Esophagus (tissue), 2 donors: Measurements from ENCODE around the gene TBL2. TPM values are rescaled to one million over a fixed set of nuclear protein-coding genes. Genes with fewer than 3 reads are reported as not detected.
"Not testable (repeated sequence)": the region's sequence is repeated elsewhere in the genome, so short reads cannot be mapped to it uniquely, and the experiment has no call there.

Experiments used
- H3K27ac ChIP-seq, 2 donors: one replicate each; pipeline ENCODE4 v1.5.1; 2013; ENCODE audit warnings: low read depth in 2 of 2, mild to moderate bottlenecking in 2 of 2, inconsistent platforms in 1 of 2, low read length in 1 of 2, moderate library complexity in 1 of 2
- H3K27me3 ChIP-seq, 2 donors: one replicate each; pipeline ENCODE4 v1.6.1; 2013; ENCODE audit warnings: low read length in 2 of 2, control low read depth in 1 of 2, mild to moderate bottlenecking in 1 of 2; ENCODE audit not compliant: insufficient read depth in 2 of 2, control insufficient read depth in 1 of 2
- H3K36me3 ChIP-seq, 2 donors: one replicate each; pipeline ENCODE4 v1.6.1; 2013; ENCODE audit warnings: low read length in 1 of 2; ENCODE audit not compliant: control insufficient read depth in 2 of 2, insufficient read depth in 2 of 2
- H3K4me1 ChIP-seq, 2 donors: one replicate each; pipeline ENCODE4 v1.6.1; 2013; ENCODE audit warnings: low read length in 1 of 2; ENCODE audit not compliant: control insufficient read depth in 2 of 2, insufficient read depth in 2 of 2
- H3K4me3 ChIP-seq, 2 donors: one replicate each; pipeline ENCODE4 v1.5.1; 2013; ENCODE audit warnings: low read length in 2 of 2, mild to moderate bottlenecking in 2 of 2, low read depth in 1 of 2, moderate library complexity in 1 of 2
- H3K9me3 ChIP-seq, 2 donors: one replicate each; pipeline ENCODE4 v1.6.1; 2013; ENCODE audit warnings: mild to moderate bottlenecking in 2 of 2, low read depth in 1 of 2, low read length in 1 of 2, moderate library complexity in 1 of 2; ENCODE audit not compliant: control insufficient read depth in 2 of 2, insufficient read depth in 1 of 2
- WGBS, 2 donors: extraction: QIAGEN DNeasy Blood & Tissue Kit; methylation state at CpG; one replicate each; pipeline ENCODE4 v1.1.7; 2013; 5-methylcytosine and 5-hydroxymethylcytosine counted together
- polyA plus RNA-seq, 2 donors: library from polyadenylated mRNA; stranded (reverse); fragments of 200-250 nt; gene quantifications; one replicate each; pipeline ENCODE4 v1.2.3, GENCODE V29; 2013
- donor health status: healthy with polysubstance abuse.
- donor health status: Bipolar disorder and iron deficiency.

The TBL2 gene
- polyA plus RNA-seq, 2 donors, result 7.6 to 13.7 TPM

DNA sequence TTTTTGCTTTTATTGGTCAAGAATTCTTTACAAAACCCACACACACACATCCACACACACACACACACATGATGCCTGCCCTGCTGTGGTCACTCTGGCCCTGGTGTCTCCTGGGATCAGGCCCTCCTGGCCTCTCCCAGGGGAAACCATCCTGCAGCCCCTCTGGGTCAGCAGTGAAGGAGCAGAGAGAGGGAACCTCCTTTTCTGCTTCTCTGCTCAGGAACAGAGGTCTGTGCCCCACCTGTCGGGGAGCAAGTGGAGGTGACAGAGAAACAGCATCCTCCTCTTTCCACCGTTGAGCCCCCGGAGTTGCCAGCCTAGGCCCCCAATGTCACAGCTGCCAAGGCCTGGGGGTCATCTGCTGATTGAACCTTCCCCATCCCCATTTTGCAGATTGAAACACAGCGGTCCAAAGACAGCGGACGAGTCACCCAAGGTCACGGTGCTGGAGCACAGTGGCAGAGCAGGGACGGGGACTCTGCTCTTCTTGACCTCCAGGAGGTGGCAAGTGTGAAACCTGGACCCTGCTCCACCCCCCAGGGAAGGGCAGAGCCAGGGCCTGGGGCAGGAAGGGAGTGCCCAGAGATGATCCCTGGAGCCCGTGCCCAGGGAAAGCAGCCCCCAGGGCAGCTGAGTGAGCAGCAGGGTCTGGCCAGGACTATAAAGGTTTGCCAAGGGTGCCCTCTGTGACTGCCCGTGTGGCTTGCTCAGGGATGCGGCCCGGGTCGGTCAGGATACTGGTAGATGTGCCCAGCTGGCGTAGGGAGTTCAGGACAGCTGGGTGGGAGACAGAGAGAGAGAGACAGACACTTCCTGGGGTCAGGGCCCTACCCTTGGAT lies 15.0 kb upstream of the TBL2 start:
- 71 to 72% methylated on average over 14 of the region's 14 CpGs for WGBS, 2 donors
- H3K4me1 ChIP-seq, result no peaks in the 10 kb centered on the region
- H3K36me3 ChIP-seq, result no peaks in the 10 kb centered on the region
- H3K27me3 ChIP-seq, result no peaks in the 10 kb centered on the region
- H3K27ac ChIP-seq, result no peak overlapping the region
- H3K4me3 ChIP-seq, result no peak overlapping the region
- H3K9me3 ChIP-seq, result no peaks in the 10 kb centered on the region

GRCh38 chr7:73586911-73587310 lies 8.5 kb upstream of the TBL2 start:
- no peak overlapping the region for H3K27ac ChIP-seq
- no peaks in the 10 kb centered on the region for H3K36me3 ChIP-seq
- peaks cover 3 to 4% of the 10 kb centered on the region in 2 donors for H3K4me1 ChIP-seq
- no peak overlapping the region for H3K4me3 ChIP-seq
- WGBS, 2 donors, result 95% methylated on average over 12 of the region's 12 CpGs
- no peaks in the 10 kb centered on the region for H3K27me3 ChIP-seq
- H3K9me3 ChIP-seq, result no peaks in the 10 kb centered on the region

DNA sequence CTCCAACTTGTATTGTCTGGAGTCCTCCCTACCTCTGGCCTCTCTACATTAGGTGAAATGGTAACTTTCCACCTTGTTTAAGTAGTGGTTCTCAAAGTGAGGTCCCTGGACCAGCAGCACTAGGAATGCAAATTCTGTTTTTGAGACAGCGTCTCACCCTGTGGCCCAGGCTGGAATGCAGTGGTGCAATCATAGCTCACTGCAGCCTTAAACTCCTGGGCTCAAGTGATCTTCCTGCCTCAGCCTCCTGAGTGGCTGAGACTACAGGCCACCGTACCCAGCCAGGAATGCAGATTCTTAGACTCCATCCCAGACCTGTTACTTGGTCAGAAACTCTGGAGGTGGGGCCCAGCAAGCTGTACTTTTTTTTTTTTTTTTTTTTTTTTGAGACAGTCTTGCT lies 6.8 kb upstream of the TBL2 start:
- no peaks in the 10 kb centered on the region for H3K9me3 ChIP-seq
- no peak overlapping the region for H3K4me3 ChIP-seq
- peaks cover 3 to 4% of the 10 kb centered on the region in 2 donors for H3K4me1 ChIP-seq
- no peak overlapping the region for H3K27ac ChIP-seq
- WGBS, 2 donors, result 76 to 81% methylated on average over 2 of the region's 2 CpGs
- H3K27me3 ChIP-seq, result no peaks in the 10 kb centered on the region
- no peaks in the 10 kb centered on the region for H3K36me3 ChIP-seq

DNA sequence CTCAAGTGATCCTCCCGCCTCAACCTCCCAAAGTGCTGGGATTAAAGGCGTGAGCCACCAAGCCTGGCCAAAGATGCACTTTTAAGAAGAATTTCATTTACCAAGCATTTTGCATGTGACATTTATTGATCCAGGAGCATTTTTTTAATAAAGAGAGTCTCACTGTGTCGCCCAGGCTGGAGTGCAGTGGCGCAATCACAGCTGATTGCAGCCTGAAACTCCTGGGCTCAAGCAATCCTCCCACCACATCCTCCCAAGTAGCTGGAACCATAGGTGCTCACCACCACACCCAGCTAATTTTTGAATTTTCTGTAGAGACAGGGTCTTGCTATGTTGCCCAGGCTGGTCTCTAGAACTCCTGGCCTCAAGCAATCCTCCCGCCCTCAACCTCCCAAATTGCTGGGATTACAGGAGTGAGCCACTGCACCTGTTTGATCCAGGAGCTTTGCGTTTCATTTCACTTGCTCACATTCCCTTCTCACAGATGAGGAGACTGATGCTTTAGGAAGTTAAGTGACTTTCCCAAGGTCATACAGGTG lies 4.4 kb upstream of the TBL2 start:
- no peaks in the 10 kb centered on the region for H3K9me3 ChIP-seq
- H3K27me3 ChIP-seq, result no peaks in the 10 kb centered on the region
- no peak overlapping the region for H3K27ac ChIP-seq
- no peak overlapping the region for H3K4me3 ChIP-seq
- H3K36me3 ChIP-seq, result no peaks in the 10 kb centered on the region
- WGBS, 2 donors, result 86 to 93% methylated on average over 6 of the region's 6 CpGs
- H3K4me1 ChIP-seq, result peaks cover 1 to 3% of the 10 kb centered on the region in 2 donors

DNA sequence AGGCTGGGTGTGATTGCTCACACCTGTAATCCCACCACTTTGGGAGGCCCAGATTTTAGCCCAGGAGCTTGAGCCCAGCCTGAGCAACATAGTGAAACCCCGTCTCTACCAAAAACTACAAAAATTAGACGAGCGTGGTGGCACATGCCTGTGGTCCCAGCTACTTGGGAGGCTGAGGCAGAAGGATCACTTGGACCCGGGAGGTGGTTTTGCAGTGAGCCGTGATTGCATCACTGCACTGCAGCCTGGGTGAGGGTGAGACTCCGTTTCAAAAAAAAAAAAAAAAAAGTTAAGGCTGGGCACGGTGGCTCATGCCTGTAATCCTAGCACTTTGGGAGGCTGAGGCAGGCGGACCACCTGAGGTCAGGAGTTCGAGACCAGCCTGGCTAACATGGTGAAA lies 2.6 kb upstream of the TBL2 start:
- H3K36me3 ChIP-seq, H3K9me3 ChIP-seq, H3K4me1 ChIP-seq, H3K27me3 ChIP-seq, H3K27ac ChIP-seq, H3K4me3 ChIP-seq: not testable (repeated sequence)
- 85% methylated on average over 9 of the region's 9 CpGs for WGBS, 2 donors

- WGBS, 2 donors, result 10 to 14% methylated on average over 32 of the region's 32 CpGs
- Histone ChIP-seq H3K27me3 (no peaks in the 10 kb centered on the region), H3K4me3 (peak overlapping the region; percentile 81 to 82), H3K4me1 (peaks cover 0 to 3% of the 10 kb centered on the region in 2 donors), H3K36me3 (peaks cover 14 to 16% of the 10 kb centered on the region in 2 donors), H3K27ac (peak overlapping the region; percentile 89 to 92), H3K9me3 (no peaks in the 10 kb centered on the region)
Observed at GRCh38 chr7:73577627-73578341, 595 bp downstream of the TBL2 start.

DNA sequence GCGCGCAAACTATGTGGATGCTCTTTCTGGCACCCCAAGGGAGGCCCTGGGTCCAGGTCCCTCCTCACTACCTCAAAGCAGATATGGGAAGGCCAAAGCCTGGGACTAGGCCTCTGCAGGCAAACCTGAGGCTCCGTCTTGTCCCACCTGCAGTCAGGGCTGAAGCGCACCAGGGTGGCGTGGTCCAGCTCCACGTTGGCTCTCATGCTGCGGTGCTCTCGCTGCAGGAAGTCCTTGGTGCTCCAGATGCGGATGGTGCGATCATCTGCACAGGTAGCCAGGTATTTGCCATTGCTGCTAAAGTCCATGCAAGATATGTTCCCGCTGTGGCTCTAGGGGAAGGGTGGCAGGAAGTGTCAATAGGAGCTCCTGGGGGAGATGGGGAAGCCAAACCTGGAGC lies 4.6 kb downstream of the TBL2 start:
- WGBS, 2 donors, result 97% methylated on average over 11 of the region's 11 CpGs
- Histone ChIP-seq H3K4me1 (peaks cover 0 to 3% of the 10 kb centered on the region in 2 donors), H3K4me3 (no peak overlapping the region), H3K27ac (no peak overlapping the region), H3K9me3 (no peaks in the 10 kb centered on the region), H3K36me3 (peaks cover 32 to 33% of the 10 kb centered on the region in 2 donors), H3K27me3 (no peaks in the 10 kb centered on the region)

- Histone ChIP-seq H3K27ac (no peak overlapping the region), H3K27me3 (no peaks in the 10 kb centered on the region), H3K9me3 (no peaks in the 10 kb centered on the region), H3K36me3 (peaks cover 32 to 33% of the 10 kb centered on the region in 2 donors), H3K4me3 (no peak overlapping the region), H3K4me1 (peaks cover 0 to 3% of the 10 kb centered on the region in 2 donors)
- WGBS, 2 donors, result 94 to 95% methylated on average over 9 of the region's 9 CpGs
Observed at GRCh38 chr7:73573276-73573675, 5.1 kb downstream of the TBL2 start.

DNA sequence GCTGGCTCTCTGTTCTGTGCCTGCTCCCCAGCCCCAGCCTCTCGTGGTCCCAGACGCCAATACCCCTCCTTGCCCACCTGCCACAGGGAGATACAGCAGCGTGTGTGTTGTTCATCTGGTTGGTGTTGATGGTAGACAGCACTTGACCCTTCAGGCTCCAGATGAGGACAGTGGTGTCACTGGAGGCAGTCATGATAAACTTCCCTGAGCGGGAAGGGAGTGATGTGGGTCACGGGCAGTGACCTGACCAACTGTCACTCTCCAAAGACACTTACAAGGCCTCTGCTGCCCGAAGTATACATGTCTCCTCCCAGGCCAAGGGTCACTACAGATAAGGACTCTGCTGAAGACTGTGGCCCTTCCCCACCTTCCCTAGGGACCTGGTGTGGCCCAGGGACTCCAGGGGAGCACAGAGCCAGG lies 5.6 kb downstream of the TBL2 start:
- no peaks in the 10 kb centered on the region for H3K9me3 ChIP-seq
- WGBS, 2 donors, result 77 to 81% methylated on average over 6 of the region's 6 CpGs
- H3K4me3 ChIP-seq, result no peak overlapping the region
- H3K27me3 ChIP-seq, result no peaks in the 10 kb centered on the region
- peaks cover 32 to 33% of the 10 kb centered on the region in 2 donors for H3K36me3 ChIP-seq
- no peak overlapping the region for H3K27ac ChIP-seq
- peaks cover 0 to 3% of the 10 kb centered on the region in 2 donors for H3K4me1 ChIP-seq
